ENCODE results near the gene ARID3A.

Gene ARID3A

DNA sequence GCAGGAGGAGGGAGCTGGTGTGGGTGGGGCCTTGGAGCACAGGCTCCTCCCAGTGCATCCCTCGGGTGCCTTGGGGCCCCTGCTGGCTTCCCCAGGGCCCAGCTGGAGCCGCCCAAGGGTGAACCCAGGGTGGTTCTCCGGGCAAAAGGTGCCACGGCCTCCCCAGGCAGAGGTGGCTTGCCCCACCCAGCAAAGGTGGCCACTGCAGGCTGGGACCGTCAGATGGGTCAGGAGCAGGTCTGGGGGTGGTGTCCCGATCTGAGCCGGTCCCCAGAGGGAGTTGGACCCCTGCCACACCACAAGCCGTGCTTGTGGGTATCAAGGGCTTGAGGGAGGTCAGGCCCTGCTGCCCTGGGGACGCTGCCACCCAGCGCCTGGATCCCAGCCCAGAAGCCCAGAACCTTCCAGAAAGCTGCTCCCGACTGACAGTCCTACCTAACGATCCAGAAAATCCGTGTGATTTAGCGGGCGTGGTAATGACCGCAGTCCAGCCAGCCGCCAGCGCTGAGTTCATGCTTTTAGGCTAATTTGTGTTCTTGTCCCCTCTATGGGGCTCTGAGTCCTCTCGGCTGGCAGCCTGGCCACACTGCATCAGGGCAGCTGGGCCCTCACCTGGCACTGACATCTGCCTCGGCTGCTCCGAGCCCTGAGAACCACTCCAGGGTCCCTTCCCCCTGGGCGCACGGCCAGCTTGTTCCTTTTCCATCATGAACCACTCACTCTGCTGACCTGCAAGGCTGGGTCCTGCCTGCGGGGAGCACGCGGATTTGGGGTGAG lies 69.4 kb downstream of the ARID3A start:
- DNase-seq (ENCODE audit: low read depth, low spot score), result no peak
- no peak overlapping the region for H3K9ac ChIP-seq (ENCODE audit: insufficient read length, low read depth)
- peaks cover 20% of the 10 kb centered on the region for H3K4me1 ChIP-seq (ENCODE audit: insufficient read depth, insufficient read length)
- TF ChIP-seq ZNF274 (IDR thresholded peaks at IDR 0.05; ENCODE audit: low read depth, low read length) (no peak), YY1 (IDR thresholded peaks at IDR 0.05; ENCODE audit: insufficient read depth, insufficient read length) (no peak), SUZ12 (IDR thresholded peaks at IDR 0.05; ENCODE audit: extremely low read depth, insufficient read depth, insufficient read length) (no peak)
- peaks cover 9% of the 10 kb centered on the region for H3K27me3 ChIP-seq (ENCODE audit: insufficient read depth, insufficient read length)
- H3K9me3 ChIP-seq (ENCODE audit: insufficient read depth, low read length), result no peaks in the 10 kb centered on the region
- H3K36me3 ChIP-seq (ENCODE audit: insufficient read depth, insufficient read length, low read length), result peaks cover 55% of the 10 kb centered on the region
- H3K4me3 ChIP-seq (ENCODE audit: insufficient read length, low read depth), result no peak overlapping the region

DNA sequence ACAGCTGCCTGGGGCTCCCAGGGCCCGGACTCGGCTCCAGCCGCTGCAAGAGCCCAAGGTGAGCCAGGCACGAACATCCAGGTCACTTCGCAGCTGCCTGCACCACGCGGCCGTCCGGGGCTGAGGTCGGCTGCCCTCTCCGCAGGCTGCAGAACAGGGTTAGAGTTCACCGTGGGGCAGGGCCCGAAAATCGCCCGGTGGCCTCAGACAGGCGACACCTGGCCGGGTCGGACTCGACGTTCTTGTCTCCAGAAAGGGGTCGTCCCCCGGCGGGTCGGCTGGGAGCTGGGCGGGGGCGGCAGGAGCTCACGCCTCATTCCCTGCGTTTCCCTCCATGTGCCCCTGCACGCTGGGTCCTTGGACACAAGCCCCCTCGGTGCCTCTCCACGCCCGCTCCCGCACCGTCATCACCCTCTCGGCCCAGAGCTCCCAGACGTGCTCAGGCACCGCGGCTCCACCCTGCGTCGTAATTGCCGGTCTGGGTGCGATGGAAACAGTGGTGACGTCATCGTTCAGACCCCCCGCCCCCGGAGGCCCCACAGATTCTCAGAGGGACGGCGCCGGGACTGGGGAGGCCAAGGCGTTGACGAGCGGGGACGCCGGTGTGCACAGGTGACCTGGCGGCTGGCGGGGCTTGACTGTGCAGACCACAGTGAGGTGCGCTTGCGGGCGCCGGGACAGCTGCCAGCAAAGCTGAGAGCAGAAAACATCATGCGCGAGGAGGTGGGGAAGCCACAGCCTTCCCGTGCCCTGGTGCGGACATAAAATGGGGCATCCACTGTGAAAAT lies 70.4 kb downstream of the ARID3A start:
- no peaks in the 10 kb centered on the region for H3K9me3 ChIP-seq (ENCODE audit: insufficient read depth, low read length)
- peaks cover 45% of the 10 kb centered on the region for H3K36me3 ChIP-seq (ENCODE audit: insufficient read depth, insufficient read length, low read length)
- no peak overlapping the region for H3K4me3 ChIP-seq (ENCODE audit: insufficient read length, low read depth)
- H3K4me1 ChIP-seq (ENCODE audit: insufficient read depth, insufficient read length), result peaks cover 12% of the 10 kb centered on the region
- H3K27me3 ChIP-seq (ENCODE audit: insufficient read depth, insufficient read length), result peaks cover 17% of the 10 kb centered on the region
- H3K9ac ChIP-seq (ENCODE audit: insufficient read length, low read depth), result peak overlapping the region; percentile 42
- no peak for DNase-seq (ENCODE audit: low read depth, low spot score)
- TF ChIP-seq ZNF274 (IDR thresholded peaks at IDR 0.05; ENCODE audit: low read depth, low read length) (no peak), SUZ12 (IDR thresholded peaks at IDR 0.05; ENCODE audit: extremely low read depth, insufficient read depth, insufficient read length) (no peak)

GRCh38 chr19:998064-998463 lies 72.2 kb downstream of the ARID3A start:
- no peak overlapping the region for H3K9ac ChIP-seq (ENCODE audit: insufficient read length, low read depth)
- H3K4me3 ChIP-seq (ENCODE audit: insufficient read length, low read depth), result no peak overlapping the region
- H3K27me3 ChIP-seq (ENCODE audit: insufficient read depth, insufficient read length), result peaks cover 24% of the 10 kb centered on the region

DNA sequence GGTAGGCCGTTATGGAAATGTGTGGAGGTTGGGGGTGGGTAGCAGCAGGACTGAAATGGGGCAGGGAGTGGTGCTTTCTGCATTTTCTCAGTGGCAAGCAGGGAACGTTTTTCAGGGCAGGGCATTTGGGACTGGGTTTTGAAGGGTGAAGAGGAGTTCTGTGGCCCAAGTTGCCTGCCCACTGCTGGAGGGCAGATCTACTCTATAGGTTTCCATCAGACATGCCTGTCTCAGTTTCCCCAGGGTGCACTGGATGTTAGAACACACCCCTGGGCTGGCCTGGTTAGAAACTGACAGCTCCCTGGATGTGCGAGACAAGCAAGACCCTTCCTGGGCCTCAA lies 73.5 kb downstream of the ARID3A start:
- H3K4me1 ChIP-seq (ENCODE audit: insufficient read depth, insufficient read length), result peaks cover 9% of the 10 kb centered on the region
- no peak for TF ChIP-seq ZNF274 (IDR thresholded peaks at IDR 0.05; ENCODE audit: low read depth, low read length)
- TF ChIP-seq SUZ12 (IDR thresholded peaks at IDR 0.05; ENCODE audit: extremely low read depth, insufficient read depth, insufficient read length), result no peak
- no peak for TF ChIP-seq YY1 (IDR thresholded peaks at IDR 0.05; ENCODE audit: insufficient read depth, insufficient read length)
- no peak overlapping the region for H3K4me3 ChIP-seq (ENCODE audit: insufficient read length, low read depth)
- no peak overlapping the region for H3K9ac ChIP-seq (ENCODE audit: insufficient read length, low read depth)
- peaks cover 24% of the 10 kb centered on the region for H3K27me3 ChIP-seq (ENCODE audit: insufficient read depth, insufficient read length)
- peaks cover 19% of the 10 kb centered on the region for H3K36me3 ChIP-seq (ENCODE audit: insufficient read depth, insufficient read length, low read length)
- no peaks in the 10 kb centered on the region for H3K9me3 ChIP-seq (ENCODE audit: insufficient read depth, low read length)
- DNase-seq (ENCODE audit: low read depth, low spot score), result no peak

More at GRCh38 chr19:998064-998463, 72.2 kb downstream of the ARID3A start:
- no peak for TF ChIP-seq YY1 (IDR thresholded peaks at IDR 0.05; ENCODE audit: insufficient read depth, insufficient read length)
- no peak for TF ChIP-seq SUZ12 (IDR thresholded peaks at IDR 0.05; ENCODE audit: extremely low read depth, insufficient read depth, insufficient read length)
- TF ChIP-seq ZNF274 (IDR thresholded peaks at IDR 0.05; ENCODE audit: low read depth, low read length), result no peak
- DNase-seq (ENCODE audit: low read depth, low spot score), result no peak
- H3K4me1 ChIP-seq (ENCODE audit: insufficient read depth, insufficient read length), result peaks cover 13% of the 10 kb centered on the region
- no peaks in the 10 kb centered on the region for H3K9me3 ChIP-seq (ENCODE audit: insufficient read depth, low read length)
- H3K36me3 ChIP-seq (ENCODE audit: insufficient read depth, insufficient read length, low read length), result peaks cover 32% of the 10 kb centered on the region

- DNase-seq (ENCODE audit: low read depth, low spot score), result no peak
- peaks cover 12% of the 10 kb centered on the region for H3K36me3 ChIP-seq (ENCODE audit: insufficient read depth, insufficient read length, low read length)
- peak within 1 kb of the TSS; percentile 30 for H3K4me3 ChIP-seq (ENCODE audit: insufficient read length, low read depth)
- H3K9ac ChIP-seq (ENCODE audit: insufficient read length, low read depth), result peak within 1 kb of the TSS; percentile 58
- H3K4me1 ChIP-seq (ENCODE audit: insufficient read depth, insufficient read length), result peaks cover 9% of the 10 kb centered on the region
- H3K9me3 ChIP-seq (ENCODE audit: insufficient read depth, low read length), result no peaks in the 10 kb centered on the region
- TF ChIP-seq ZNF274 (IDR thresholded peaks at IDR 0.05; ENCODE audit: low read depth, low read length) (no peak), YY1 (IDR thresholded peaks at IDR 0.05; ENCODE audit: insufficient read depth, insufficient read length) (no peak), SUZ12 (IDR thresholded peaks at IDR 0.05; ENCODE audit: extremely low read depth, insufficient read depth, insufficient read length) (no peak)
- H3K27me3 ChIP-seq (ENCODE audit: insufficient read depth, insufficient read length), result peaks cover 24% of the 10 kb centered on the region
These were observed 74.3 kb downstream of the ARID3A start, which contains the start of gene GRIN3B for GRCh38 chr19:1000095-1000494. GRIN3B (plus strand) TSS chr19:1000419; CDS start chr19:1000438, 19 bp downstream.

- DNase-seq (ENCODE audit: low read depth, low spot score), result no peak
- Histone ChIP-seq H3K9ac (ENCODE audit: insufficient read length, low read depth) (peak overlapping the region; percentile 58), H3K36me3 (ENCODE audit: insufficient read depth, insufficient read length, low read length) (peaks cover 5% of the 10 kb centered on the region), H3K4me3 (ENCODE audit: insufficient read length, low read depth) (peak overlapping the region; percentile 30), H3K27me3 (ENCODE audit: insufficient read depth, insufficient read length) (peaks cover 24% of the 10 kb centered on the region), H3K9me3 (ENCODE audit: insufficient read depth, low read length) (no peaks in the 10 kb centered on the region), H3K4me1 (ENCODE audit: insufficient read depth, insufficient read length) (peaks cover 9% of the 10 kb centered on the region)
- TF ChIP-seq ZNF274 (IDR thresholded peaks at IDR 0.05; ENCODE audit: low read depth, low read length) (no peak), YY1 (IDR thresholded peaks at IDR 0.05; ENCODE audit: insufficient read depth, insufficient read length) (no peak), SUZ12 (IDR thresholded peaks at IDR 0.05; ENCODE audit: extremely low read depth, insufficient read depth, insufficient read length) (no peak)
These were observed 75.0 kb downstream of the ARID3A start for GRCh38 chr19:1000591-1001537.
